ENCODE measurements around the gene NUP160.

- no peak for TF ChIP-seq CTCF (IDR thresholded peaks at IDR 0.05; ENCODE audit: insufficient read depth, low read length)
- TF ChIP-seq REST (IDR thresholded peaks at IDR 0.05; ENCODE audit: insufficient replicate concordance, low read depth): no peak
- TF ChIP-seq GABPA (IDR thresholded peaks at IDR 0.05; ENCODE audit: low read depth): no peak
Observed at GRCh38 chr11:47828284-47828683, 19.9 kb downstream of the NUP160 start.

Data from HL-60 (cell line).